NCI-H748 (cell line): ENCODE measurements around the gene VSIG1.

Experiments
- DNase-seq: peaks from one replicate; lab custom pipeline; 2025; ENCODE audit not compliant: unreplicated experiment; lab: John Stamatoyannopoulos, UW

VSIG1 gene

GRCh38 chrX:108044554-108045256 is at the start of gene VSIG1:
VSIG1 (plus strand) TSS chrX:108045065; CDS start chrX:108045131, 66 bp downstream.
- no peak for DNase-seq

- DNase-seq = no peak
These were observed 48.7 kb upstream of the VSIG1 start for GRCh38 chrX:107996124-107996523.

DNA sequence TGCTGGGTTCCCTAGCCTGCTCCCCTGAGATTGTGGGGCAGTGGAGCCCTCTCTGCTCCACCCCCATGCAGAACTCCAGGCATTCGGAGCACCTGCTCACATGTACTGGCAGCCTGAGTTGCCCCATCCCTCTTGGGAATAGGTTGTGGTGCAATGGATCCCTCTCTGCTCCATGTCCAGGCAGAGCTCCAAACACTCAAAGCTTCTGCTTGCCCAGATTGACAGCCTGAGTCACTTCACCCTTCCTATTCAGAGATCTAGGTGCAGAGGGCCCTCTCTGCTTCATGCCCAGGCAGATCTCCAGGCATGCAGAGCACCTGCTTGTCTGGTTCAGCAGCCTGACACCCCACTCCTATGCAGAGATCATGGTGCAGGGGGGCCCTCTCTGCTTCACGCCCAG is 44.1 kb upstream of the VSIG1 start:
- no peak for DNase-seq

DNA sequence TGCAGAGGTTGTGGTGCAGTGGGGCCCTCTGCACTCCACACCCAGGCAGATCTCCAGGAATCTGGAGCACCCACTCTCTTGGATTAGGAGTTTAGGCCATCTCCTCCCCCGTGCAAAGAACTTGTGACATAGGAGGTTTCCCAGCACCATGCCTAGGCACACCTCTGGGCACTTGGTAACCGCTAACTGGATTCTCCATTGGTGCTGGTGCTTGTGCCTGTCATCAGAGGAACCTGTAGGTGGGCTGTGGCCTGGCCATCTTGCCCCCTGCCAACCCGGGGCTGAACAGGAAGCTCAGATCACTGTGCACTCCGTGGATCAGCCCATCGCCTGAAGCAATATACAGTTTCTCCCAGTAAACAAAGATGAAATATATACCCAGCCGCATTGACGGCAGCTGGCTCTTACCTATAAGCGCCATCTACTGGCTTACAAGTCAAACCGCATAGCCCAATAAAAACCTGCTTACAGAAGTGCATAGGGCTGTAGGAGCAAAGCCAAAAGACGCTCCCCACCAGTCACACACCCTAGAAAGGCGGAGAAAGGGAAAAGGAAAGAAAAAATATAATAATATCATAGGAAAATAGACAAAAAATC is 43.5 kb upstream of the VSIG1 start:
- DNase-seq = peak; percentile 80

- DNase-seq = no peak
These were observed 26.0 kb upstream of the VSIG1 start for GRCh38 chrX:108018656-108019381.

- DNase-seq = no peak
These were observed 25.4 kb upstream of the VSIG1 start for GRCh38 chrX:108019382-108019875.

GRCh38 chrX:108020631-108021030 is 24.2 kb upstream of the VSIG1 start:
- DNase-seq = peak; percentile 7

DNA sequence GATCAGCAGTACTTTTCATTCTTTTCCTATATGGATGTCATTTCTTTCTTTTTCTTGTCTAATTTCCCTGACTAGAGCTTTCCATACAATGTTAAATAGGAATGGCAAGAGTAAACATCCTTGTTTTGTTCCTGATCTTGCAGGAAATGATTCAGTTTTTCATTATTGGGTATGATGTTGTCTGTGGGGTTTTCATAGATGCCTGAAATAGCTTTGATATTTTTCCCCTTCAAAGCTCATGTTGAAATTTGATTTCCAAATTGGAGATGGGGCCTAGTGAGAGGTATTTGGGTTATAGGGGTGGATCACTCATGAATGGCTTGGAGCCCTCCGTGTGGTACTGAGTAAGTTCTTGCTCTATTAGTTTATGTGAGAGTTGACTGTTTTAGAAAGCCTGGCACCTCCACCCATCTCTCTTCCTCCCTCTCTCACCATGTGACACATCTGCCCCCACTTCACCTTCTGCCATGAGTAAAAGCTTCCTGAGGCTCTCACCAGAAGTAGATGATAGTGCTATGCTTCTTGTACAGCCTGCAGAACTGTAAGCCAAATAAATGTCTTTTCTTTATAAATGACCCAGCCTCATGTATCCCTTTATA is 22.3 kb upstream of the VSIG1 start:
- DNase-seq = no peak

DNA sequence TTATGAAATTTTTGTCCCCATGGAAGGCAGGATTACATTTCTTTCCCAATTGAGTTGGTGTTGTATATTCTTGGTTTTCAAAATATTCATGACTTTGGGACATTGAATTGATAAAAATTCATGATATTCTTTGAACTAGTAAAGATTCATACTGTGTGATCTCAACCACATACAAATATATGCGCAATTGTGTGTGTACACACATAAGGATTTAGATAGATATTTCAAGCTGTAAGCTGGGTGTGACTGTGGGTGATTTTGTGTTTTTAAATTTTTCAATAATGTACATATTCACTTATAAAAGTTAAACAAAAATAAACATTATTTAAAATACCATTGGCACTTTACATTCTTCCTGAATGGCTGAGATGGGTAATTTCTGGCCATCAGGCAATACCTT is 19.5 kb upstream of the VSIG1 start:
- DNase-seq = no peak

DNA sequence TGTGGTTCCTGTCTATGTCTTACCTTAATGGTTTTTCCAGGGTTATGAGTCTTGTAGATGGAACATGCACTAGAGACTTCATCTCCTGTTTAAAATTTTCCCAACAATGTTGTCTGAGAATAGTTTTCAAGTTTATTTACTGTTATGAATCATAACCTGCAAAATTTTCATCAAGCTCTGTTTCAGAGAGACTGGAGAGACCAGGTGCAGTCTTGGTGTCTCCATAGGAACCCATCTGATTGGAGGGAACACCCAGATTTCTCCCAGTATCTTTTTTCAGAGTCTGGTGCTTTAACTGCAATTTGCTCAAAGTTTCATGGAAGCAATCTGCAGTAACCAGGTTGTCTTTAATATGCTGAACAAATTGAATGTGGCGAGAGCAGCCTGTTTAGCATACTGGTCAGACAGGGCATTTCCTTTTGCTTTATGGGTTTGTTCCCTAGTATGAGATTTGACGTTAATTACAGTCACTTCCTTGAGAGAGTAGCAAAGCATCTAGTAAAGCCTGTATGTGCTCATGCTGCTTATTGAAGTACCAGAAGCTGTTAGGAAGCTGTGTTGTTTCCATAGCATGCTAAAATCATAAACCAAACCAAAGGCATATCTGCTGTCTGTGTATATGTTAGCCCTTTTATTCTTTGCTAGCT is 18.8 kb upstream of the VSIG1 start:
- DNase-seq = peak; percentile 3

DNA sequence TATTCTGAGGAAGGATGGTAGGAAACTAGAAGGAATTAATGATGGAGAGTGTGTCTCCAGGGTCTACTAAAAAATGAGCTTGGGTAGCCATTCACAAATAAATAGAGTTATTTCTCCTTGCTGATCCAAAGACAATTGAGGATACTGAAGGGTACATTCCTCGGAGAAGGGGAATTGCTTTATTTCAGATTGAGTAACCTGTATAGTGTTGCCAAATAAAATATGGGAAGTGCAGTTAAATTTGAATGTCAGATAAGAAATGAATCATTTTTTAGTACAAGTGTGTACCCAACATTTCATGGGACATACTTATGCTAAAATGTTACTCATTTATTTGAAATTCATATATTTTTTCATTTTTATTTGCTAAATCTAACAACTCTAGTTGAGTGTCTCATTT is 16.0 kb upstream of the VSIG1 start:
- DNase-seq = no peak

- DNase-seq = no peak
These were observed 14.7 kb upstream of the VSIG1 start for GRCh38 chrX:108029928-108030711.

DNA sequence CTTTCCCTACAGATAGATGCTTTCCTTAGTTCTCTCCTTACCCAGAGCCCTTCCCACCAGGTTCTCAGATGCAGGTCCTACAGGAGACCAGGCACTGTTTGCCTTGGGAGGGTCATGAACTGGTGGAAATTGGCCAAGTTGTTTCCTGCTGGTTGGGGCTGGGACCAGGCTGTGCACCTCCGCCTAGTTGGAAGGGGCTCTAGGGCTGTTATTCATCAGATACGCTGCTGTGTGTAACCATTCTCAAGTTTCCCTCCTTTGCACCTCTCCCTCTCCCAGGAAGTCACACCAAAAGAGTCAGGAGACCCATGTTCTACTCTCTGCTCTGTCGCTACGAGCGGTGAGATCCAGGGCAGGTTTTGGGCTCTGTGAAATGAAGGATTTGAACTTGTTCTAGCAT is 11.9 kb upstream of the VSIG1 start:
- DNase-seq = no peak

- DNase-seq = no peak
These were observed 11.0 kb upstream of the VSIG1 start for GRCh38 chrX:108033890-108034289.

DNA sequence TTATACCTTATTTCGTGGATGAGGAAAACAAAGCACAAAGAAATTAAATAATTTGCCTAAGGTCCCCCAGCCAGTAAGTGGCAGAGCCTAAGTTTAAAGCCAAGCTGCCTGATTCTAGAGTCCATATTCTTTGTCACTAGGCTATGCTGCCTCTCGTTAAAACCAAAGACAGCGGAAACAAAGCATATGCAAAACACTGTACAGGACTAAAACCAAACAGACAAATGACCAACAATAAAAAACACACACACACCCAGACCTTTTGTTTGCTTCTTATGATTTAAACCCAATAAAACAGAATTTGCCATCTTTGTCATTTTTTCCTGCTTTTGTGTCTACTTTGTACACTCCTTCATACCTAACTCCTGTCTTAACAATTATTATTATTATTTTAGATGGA is 10.1 kb upstream of the VSIG1 start:
- DNase-seq = no peak

- DNase-seq = peak; percentile 24
These were observed 8.4 kb upstream of the VSIG1 start for GRCh38 chrX:108036298-108036973.

- DNase-seq = no peak
These were observed 4.8 kb downstream of the VSIG1 start for GRCh38 chrX:108049649-108050048.

DNA sequence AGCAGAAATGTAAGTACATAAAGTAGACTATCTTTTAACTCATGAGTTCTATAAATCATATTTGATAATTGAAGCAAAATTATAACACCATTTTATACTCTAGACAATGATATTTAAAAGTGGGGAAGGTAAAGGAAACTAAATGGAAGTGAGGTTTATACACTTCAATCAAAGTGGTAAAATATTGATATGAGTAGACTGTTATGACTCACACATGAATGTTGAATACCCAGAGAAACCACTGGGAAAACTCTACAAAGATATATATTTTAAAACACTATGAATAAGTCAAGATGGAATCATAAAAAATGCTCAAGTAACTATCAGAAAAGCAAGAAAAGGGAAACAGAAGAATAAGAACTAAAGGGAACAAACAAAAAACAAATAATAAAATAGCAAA is 8.4 kb downstream of the VSIG1 start:
- no peak for DNase-seq

- DNase-seq = no peak
These were observed 10.7 kb downstream of the VSIG1 start for GRCh38 chrX:108055546-108055945.

GRCh38 chrX:108059801-108060200 is 14.9 kb downstream of the VSIG1 start:
- DNase-seq = no peak
